HG03108 (cell line): ENCODE data around the gene ETNK1.

Experiments
- ATAC-seq: cut with Tn5 transposase; IDR thresholded peaks from one replicate; pipeline ENCODE4 v1.9.1; 2021; ENCODE audit warnings: moderate library complexity; ENCODE audit not compliant: unreplicated experiment

The ETNK1 gene

GRCh38 chr12:22631863-22632463 lies 7.0 kb downstream of the ETNK1 start:
- no peak for ATAC-seq

GRCh38 chr12:22634883-22635282 lies 9.9 kb downstream of the ETNK1 start:
- ATAC-seq = no peak

GRCh38 chr12:22635812-22636211 lies 10.8 kb downstream of the ETNK1 start:
- ATAC-seq = no peak

- no peak for ATAC-seq
Observed at GRCh38 chr12:22640851-22641250, 15.9 kb downstream of the ETNK1 start.

- no peak for ATAC-seq
Observed at GRCh38 chr12:22641353-22642053, 16.5 kb downstream of the ETNK1 start.

- no peak for ATAC-seq
Observed at GRCh38 chr12:22648668-22649067, 23.7 kb downstream of the ETNK1 start.

- no peak for ATAC-seq
Observed at GRCh38 chr12:22653075-22653474, 28.1 kb downstream of the ETNK1 start.

GRCh38 chr12:22653791-22654190 lies 28.8 kb downstream of the ETNK1 start:
- ATAC-seq = no peak

GRCh38 chr12:22656376-22656775 lies 31.4 kb downstream of the ETNK1 start:
- ATAC-seq = no peak

- no peak for ATAC-seq
Observed at GRCh38 chr12:22656831-22657230, 31.9 kb downstream of the ETNK1 start.

GRCh38 chr12:22657538-22657937 lies 32.6 kb downstream of the ETNK1 start:
- no peak for ATAC-seq

- ATAC-seq = no peak
Observed at GRCh38 chr12:22658214-22658613, 33.2 kb downstream of the ETNK1 start.

GRCh38 chr12:22662356-22662755 lies 37.4 kb downstream of the ETNK1 start:
- ATAC-seq = no peak

GRCh38 chr12:22665476-22665875 lies 40.5 kb downstream of the ETNK1 start:
- ATAC-seq = no peak

GRCh38 chr12:22667122-22667521 lies 42.2 kb downstream of the ETNK1 start:
- no peak for ATAC-seq

- ATAC-seq = no peak
Observed at GRCh38 chr12:22668441-22668840, 43.5 kb downstream of the ETNK1 start.

- no peak for ATAC-seq
Observed at GRCh38 chr12:22670762-22671161, 45.8 kb downstream of the ETNK1 start.

GRCh38 chr12:22672951-22673350 lies 48.0 kb downstream of the ETNK1 start:
- no peak for ATAC-seq

- no peak for ATAC-seq
Observed at GRCh38 chr12:22677781-22678574, 53.0 kb downstream of the ETNK1 start.

GRCh38 chr12:22682663-22683062 lies 57.7 kb downstream of the ETNK1 start:
- no peak for ATAC-seq

- ATAC-seq = no peak
Observed at GRCh38 chr12:22683131-22683530, 58.2 kb downstream of the ETNK1 start.
